HepG2 (cell line): Measurements from ENCODE around the gene MXRA8. TPM values are rescaled to one million over a fixed set of nuclear protein-coding genes. Genes with fewer than 3 reads are reported as not detected.

Experiments used
- GABPA ChIP-seq, 2 experiments: IDR thresholded peaks; 2 replicates each; pipeline ENCODE4 v1.6.1; 2011 to 2016; ENCODE audit warnings: low read depth in 2 of 2, low read length in 1 of 2, missing biosample characterization in 1 of 2, missing genetic modification characterization in 1 of 2
- KLF6 ChIP-seq: IDR thresholded peaks from 2 replicates; pipeline ENCODE4 v1.8.0; 2016; ENCODE audit warnings: missing biosample characterization, missing genetic modification reagents
- RNF2 ChIP-seq: fragments of 450-650 bp; conservative IDR thresholded peaks from 2 replicates; pipeline ENCODE4 v1.6.1; 2016; ENCODE audit warnings: low read depth
- ZBTB1 ChIP-seq: sonication (generic); formaldehyde crosslinking; IDR thresholded peaks from 2 replicates; pipeline ENCODE4 v1.4.0; 2020; ENCODE audit warnings: missing genetic modification reagents, borderline replicate concordance
- ZFP41 ChIP-seq: sonication (generic); formaldehyde crosslinking; IDR thresholded peaks from 2 replicates; pipeline ENCODE4 v1.4.0; 2020; ENCODE audit warnings: mild to moderate bottlenecking, missing genetic modification reagents, borderline replicate concordance
- ZNF138 ChIP-seq: sonication (generic); formaldehyde crosslinking; IDR thresholded peaks from 2 replicates; pipeline ENCODE4 v1.5.0; 2020; ENCODE audit warnings: mild to moderate bottlenecking, low read depth, missing genetic modification reagents
- ZNF337 ChIP-seq: sonication (generic); formaldehyde crosslinking; IDR thresholded peaks from 2 replicates; pipeline ENCODE4 v1.5.1; 2020; ENCODE audit warnings: missing genetic modification reagents, low read depth, mild to moderate bottlenecking, borderline replicate concordance
- ZNF431 ChIP-seq: sonication (generic); formaldehyde crosslinking; IDR thresholded peaks from 2 replicates; pipeline ENCODE4 v1.9.0; 2022; ENCODE audit warnings: missing genetic modification reagents, low read depth, mild to moderate bottlenecking, borderline replicate concordance
- ZNF543 ChIP-seq: sonication (generic); formaldehyde crosslinking; IDR thresholded peaks from 2 replicates; pipeline ENCODE4 v1.4.0; 2020; ENCODE audit warnings: mild to moderate bottlenecking, missing genetic modification reagents
- ZNF598 ChIP-seq: sonication (generic); formaldehyde crosslinking; IDR thresholded peaks from 2 replicates; pipeline ENCODE4 v1.5.1; 2020; ENCODE audit warnings: mild to moderate bottlenecking, missing genetic modification reagents, borderline replicate concordance
- ZNF777 ChIP-seq: sonication (generic); formaldehyde crosslinking; IDR thresholded peaks from 2 replicates; pipeline ENCODE4 v1.4.0; 2020; ENCODE audit warnings: missing genetic modification reagents
- ZNF788 ChIP-seq: sonication (generic); formaldehyde crosslinking; IDR thresholded peaks from 2 replicates; pipeline ENCODE4 v1.5.0; 2020; ENCODE audit warnings: mild to moderate bottlenecking, missing genetic modification reagents, borderline replicate concordance
- polyA plus RNA-seq, 8 experiments: library from polyadenylated mRNA; depleted of rRNA in 3 of 8; stranded (reverse) in 7 of 8; unstranded in 1 of 8; fragments of >200 nt; fragmentation: Illumina TruSeq in 4 of 8; extraction: Trizol in 4 of 8; gene quantifications; 2 replicates each; pipeline versions ENCODE4 v1.2.1 to v1.2.3, GENCODE V29; 2011 to 2016; ENCODE audit warnings: low read depth in 4 of 8, missing spikeins in 1 of 8, mixed read lengths in 1 of 8; ENCODE audit not compliant: insufficient read depth in 1 of 8
- total RNA-seq, 5 experiments: library from RNA; depleted of rRNA; stranded (reverse); fragments of >200 nt; fragmentation: Illumina TruSeq; extraction: Trizol; gene quantifications; 2 replicates each; pipeline ENCODE4 v1.2.3, GENCODE V29; 2016; ENCODE audit warnings: low read depth in 1 of 5
- TF ChIP-seq, protein P1 (sequence below), 2 experiments: fragments of 450-650 bp in 1 of 2; sonication (generic) in 1 of 2; formaldehyde crosslinking in 1 of 2; IDR thresholded peaks; 2 replicates each; pipeline versions ENCODE4 v1.6.1 to v1.8.0; 2016 to 2022; ENCODE audit warnings: antibody characterized with exemption in 1 of 2, mild to moderate bottlenecking in 1 of 2, missing genetic modification reagents in 1 of 2
- TF ChIP-seq, protein P2 (sequence below): sonication (generic); formaldehyde crosslinking; conservative IDR thresholded peaks from 2 replicates; pipeline ENCODE4 v1.4.0; 2020; ENCODE audit warnings: mild to moderate bottlenecking, missing genetic modification reagents, moderate library complexity

The MXRA8 gene
- total and polyA plus RNA-seq, 2 of the 13 experiments (the other 11 are each of a cell fraction or from before 2014, with no cell fraction given), result 19.8 to 44.8 TPM

DNA sequence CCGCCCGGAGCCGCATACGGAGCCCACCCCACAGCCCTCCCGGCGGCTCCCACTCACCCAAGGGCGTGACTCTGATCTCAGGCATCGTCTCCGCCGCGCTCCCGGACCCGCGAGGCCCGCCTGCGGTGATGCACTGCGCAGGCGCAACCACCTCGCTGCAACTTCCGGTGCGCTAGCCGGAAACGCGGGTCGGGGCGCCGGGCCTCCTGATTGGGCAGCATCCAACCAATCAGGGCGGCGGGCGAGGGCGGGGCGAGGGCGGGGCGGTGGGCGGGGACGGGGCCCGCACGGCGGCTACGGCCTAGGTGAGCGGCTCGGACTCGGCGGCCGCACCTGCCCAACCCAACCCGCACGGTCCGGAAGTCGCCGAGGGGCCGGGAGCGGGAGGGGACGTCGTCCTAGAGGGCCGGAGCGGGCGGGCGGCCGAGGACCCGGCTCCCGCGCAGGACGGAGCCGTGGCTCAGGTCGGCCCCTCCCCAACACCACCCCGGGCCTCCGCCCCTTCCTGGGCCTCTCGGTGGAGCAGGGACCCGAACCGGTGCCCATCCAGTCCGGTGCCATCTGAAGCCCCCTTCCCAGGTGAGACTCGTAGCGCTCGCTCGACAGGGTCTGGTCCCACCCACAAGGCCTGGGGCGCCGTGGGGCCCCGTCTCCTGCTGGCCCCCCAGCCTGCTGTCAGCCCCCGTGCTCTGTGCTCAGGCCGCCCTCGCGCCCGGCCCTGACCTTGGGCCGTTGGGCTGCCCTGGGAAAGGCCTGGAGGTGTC, 33.6 kb downstream of the MXRA8 start, which contains the start of the genes CPTP and INTS11 (continued):
- TF ChIP-seq, protein P1, sequence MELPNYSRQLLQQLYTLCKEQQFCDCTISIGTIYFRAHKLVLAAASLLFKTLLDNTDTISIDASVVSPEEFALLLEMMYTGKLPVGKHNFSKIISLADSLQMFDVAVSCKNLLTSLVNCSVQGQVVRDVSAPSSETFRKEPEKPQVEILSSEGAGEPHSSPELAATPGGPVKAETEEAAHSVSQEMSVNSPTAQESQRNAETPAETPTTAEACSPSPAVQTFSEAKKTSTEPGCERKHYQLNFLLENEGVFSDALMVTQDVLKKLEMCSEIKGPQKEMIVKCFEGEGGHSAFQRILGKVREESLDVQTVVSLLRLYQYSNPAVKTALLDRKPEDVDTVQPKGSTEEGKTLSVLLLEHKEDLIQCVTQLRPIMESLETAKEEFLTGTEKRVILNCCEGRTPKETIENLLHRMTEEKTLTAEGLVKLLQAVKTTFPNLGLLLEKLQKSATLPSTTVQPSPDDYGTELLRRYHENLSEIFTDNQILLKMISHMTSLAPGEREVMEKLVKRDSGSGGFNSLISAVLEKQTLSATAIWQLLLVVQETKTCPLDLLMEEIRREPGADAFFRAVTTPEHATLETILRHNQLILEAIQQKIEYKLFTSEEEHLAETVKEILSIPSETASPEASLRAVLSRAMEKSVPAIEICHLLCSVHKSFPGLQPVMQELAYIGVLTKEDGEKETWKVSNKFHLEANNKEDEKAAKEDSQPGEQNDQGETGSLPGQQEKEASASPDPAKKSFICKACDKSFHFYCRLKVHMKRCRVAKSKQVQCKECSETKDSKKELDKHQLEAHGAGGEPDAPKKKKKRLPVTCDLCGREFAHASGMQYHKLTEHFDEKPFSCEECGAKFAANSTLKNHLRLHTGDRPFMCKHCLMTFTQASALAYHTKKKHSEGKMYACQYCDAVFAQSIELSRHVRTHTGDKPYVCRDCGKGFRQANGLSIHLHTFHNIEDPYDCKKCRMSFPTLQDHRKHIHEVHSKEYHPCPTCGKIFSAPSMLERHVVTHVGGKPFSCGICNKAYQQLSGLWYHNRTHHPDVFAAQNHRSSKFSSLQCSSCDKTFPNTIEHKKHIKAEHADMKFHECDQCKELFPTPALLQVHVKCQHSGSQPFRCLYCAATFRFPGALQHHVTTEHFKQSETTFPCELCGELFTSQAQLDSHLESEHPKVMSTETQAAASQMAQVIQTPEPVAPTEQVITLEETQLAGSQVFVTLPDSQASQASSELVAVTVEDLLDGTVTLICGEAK (IDR thresholded peaks at IDR 0.05), result peak; percentile 63
- TF ChIP-seq, protein P1 (CRISPR knock-in tag; IDR thresholded peaks at IDR 0.05), result no peak; the same call in none of the 2 replicates
- TF ChIP-seq ZNF138 (CRISPR knock-in tag) (0 out of 2 replicates have a peak, but pooled peaks have one; percentile 70), ZNF337 (CRISPR knock-in tag) (no peak), ZNF543 (CRISPR knock-in tag) (no peak), ZNF598 (CRISPR knock-in tag) (no peak), GABPA (IDR thresholded peaks at IDR 0.05; ENCODE audit: low read depth, low read length) (no peak), GABPA (CRISPR knock-in tag; IDR thresholded peaks at IDR 0.05; ENCODE audit: low read depth) (peak; percentile 91), KLF6 (CRISPR knock-in tag) (0 out of 2 replicates have a peak, but pooled peaks have one; percentile 21), ZBTB1 (CRISPR knock-in tag) (no peak), ZNF431 (CRISPR knock-in tag) (no peak), ZFP41 (CRISPR knock-in tag) (no peak), RNF2 (no peak), ZNF777 (CRISPR knock-in tag) (peak; percentile 40; the same call in 1 of the 2 replicates), ZNF788 (CRISPR knock-in tag) (peak; percentile 83; the same call in 1 of the 2 replicates)
- TF ChIP-seq, protein P2, sequence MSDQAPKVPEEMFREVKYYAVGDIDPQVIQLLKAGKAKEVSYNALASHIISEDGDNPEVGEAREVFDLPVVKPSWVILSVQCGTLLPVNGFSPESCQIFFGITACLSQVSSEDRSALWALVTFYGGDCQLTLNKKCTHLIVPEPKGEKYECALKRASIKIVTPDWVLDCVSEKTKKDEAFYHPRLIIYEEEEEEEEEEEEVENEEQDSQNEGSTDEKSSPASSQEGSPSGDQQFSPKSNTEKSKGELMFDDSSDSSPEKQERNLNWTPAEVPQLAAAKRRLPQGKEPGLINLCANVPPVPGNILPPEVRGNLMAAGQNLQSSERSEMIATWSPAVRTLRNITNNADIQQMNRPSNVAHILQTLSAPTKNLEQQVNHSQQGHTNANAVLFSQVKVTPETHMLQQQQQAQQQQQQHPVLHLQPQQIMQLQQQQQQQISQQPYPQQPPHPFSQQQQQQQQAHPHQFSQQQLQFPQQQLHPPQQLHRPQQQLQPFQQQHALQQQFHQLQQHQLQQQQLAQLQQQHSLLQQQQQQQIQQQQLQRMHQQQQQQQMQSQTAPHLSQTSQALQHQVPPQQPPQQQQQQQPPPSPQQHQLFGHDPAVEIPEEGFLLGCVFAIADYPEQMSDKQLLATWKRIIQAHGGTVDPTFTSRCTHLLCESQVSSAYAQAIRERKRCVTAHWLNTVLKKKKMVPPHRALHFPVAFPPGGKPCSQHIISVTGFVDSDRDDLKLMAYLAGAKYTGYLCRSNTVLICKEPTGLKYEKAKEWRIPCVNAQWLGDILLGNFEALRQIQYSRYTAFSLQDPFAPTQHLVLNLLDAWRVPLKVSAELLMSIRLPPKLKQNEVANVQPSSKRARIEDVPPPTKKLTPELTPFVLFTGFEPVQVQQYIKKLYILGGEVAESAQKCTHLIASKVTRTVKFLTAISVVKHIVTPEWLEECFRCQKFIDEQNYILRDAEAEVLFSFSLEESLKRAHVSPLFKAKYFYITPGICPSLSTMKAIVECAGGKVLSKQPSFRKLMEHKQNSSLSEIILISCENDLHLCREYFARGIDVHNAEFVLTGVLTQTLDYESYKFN (CRISPR knock-in tag), result peak; percentile 53
